Measurements from ENCODE around the gene KRTAP20-4. TPM values are rescaled to one million over a fixed set of nuclear protein-coding genes. Genes with fewer than 3 reads are reported as not detected.

The KRTAP20-4 gene
- total RNA-seq (not detected), polyA plus RNA-seq (not detected)

- Histone ChIP-seq H3K4me3 (ENCODE audit: low read length) (no peak within 1 kb of the TSS), H3K9me3 (ENCODE audit: low read length) (no peaks in the 10 kb centered on the region), H3K27me3 (ENCODE audit: insufficient read depth, low read length, poor library complexity, severe bottlenecking) (no peaks in the 10 kb centered on the region), H3K27ac (ENCODE audit: low read depth, low read length) (no peak within 1 kb of the TSS), H3K36me3 (ENCODE audit: insufficient read depth, low read length) (no peaks in the 10 kb centered on the region), H3K4me1 (ENCODE audit: insufficient read depth, low read length) (no peaks in the 10 kb centered on the region)
- Mint-ChIP-seq H3K27me3 (no peaks in the 10 kb centered on the region), H3K36me3 (no peaks in the 10 kb centered on the region), H3K4me1 (no peaks in the 10 kb centered on the region), H3K4me3 (no peak within 1 kb of the TSS), H3K27ac (no peak within 1 kb of the TSS), H3K9me3 (peaks cover 0 to 5% (median 0%) of the 10 kb centered on the region in 5 donors)
- ChIA-PET POLR2A (no interaction called here), CTCF (no interaction called here)
- DNase-seq, result no peak
Observed at GRCh38 chr21:30620522-30620921, at the start of gene KRTAP20-4. TSS of gene KRTAP20-4 (plus strand) at chr21:30620627.

- H3K9me3 ChIP-seq (ENCODE audit: low read length), result no peaks in the 10 kb centered on the region
- Mint-ChIP-seq H3K27me3 (no peaks in the 10 kb centered on the region), H3K4me3 (no peak overlapping the region), H3K27ac (no peak overlapping the region), H3K4me1 (no peaks in the 10 kb centered on the region), H3K9me3 (peaks cover 0 to 3% (median 2%) of the 10 kb centered on the region in 5 donors), H3K36me3 (no peaks in the 10 kb centered on the region)
- H3K27me3 ChIP-seq (ENCODE audit: insufficient read depth, low read length, poor library complexity, severe bottlenecking), result no peaks in the 10 kb centered on the region
- H3K4me1 ChIP-seq (ENCODE audit: insufficient read depth, low read length), result no peaks in the 10 kb centered on the region
- ChIA-PET CTCF (no interaction called here), POLR2A (no interaction called here)
- H3K36me3 ChIP-seq (ENCODE audit: insufficient read depth, low read length), result no peaks in the 10 kb centered on the region
- H3K27ac ChIP-seq (ENCODE audit: low read depth, low read length), result no peak overlapping the region
- H3K4me3 ChIP-seq (ENCODE audit: low read length), result no peak overlapping the region
- no peak for DNase-seq
Observed at GRCh38 chr21:30577766-30578165, 42.7 kb upstream of the KRTAP20-4 start.

- Mint-ChIP-seq H3K27ac (no peak overlapping the region), H3K9me3 (peaks cover 0 to 3% (median 0%) of the 10 kb centered on the region in 5 donors), H3K4me3 (no peak overlapping the region), H3K4me1 (no peaks in the 10 kb centered on the region), H3K27me3 (no peaks in the 10 kb centered on the region), H3K36me3 (no peaks in the 10 kb centered on the region)
- POLR2A ChIA-PET, result no interaction called here
- CTCF ChIA-PET, result no interaction called here
- Histone ChIP-seq H3K9me3 (ENCODE audit: low read length) (no peaks in the 10 kb centered on the region), H3K4me1 (ENCODE audit: insufficient read depth, low read length) (no peaks in the 10 kb centered on the region), H3K36me3 (ENCODE audit: insufficient read depth, low read length) (no peaks in the 10 kb centered on the region), H3K4me3 (ENCODE audit: low read length) (no peak overlapping the region), H3K27me3 (ENCODE audit: insufficient read depth, low read length, poor library complexity, severe bottlenecking) (no peaks in the 10 kb centered on the region), H3K27ac (ENCODE audit: low read depth, low read length) (no peak overlapping the region)
- no peak for DNase-seq
Observed at GRCh38 chr21:30579346-30579745, 41.1 kb upstream of the KRTAP20-4 start.

- H3K27ac Mint-ChIP-seq, result no peak overlapping the region
- no peak overlapping the region for H3K4me3 ChIP-seq (ENCODE audit: low read length)
- H3K27me3 ChIP-seq (ENCODE audit: insufficient read depth, low read length, poor library complexity, severe bottlenecking), result no peaks in the 10 kb centered on the region
- no peak for DNase-seq
- H3K4me1 ChIP-seq (ENCODE audit: insufficient read depth, low read length), result no peaks in the 10 kb centered on the region
- no peaks in the 10 kb centered on the region for H3K4me1 Mint-ChIP-seq
- no peaks in the 10 kb centered on the region for H3K36me3 ChIP-seq (ENCODE audit: insufficient read depth, low read length)
- POLR2A ChIA-PET, result no interaction called here
- H3K36me3 Mint-ChIP-seq, result no peaks in the 10 kb centered on the region
- H3K27me3 Mint-ChIP-seq, result no peaks in the 10 kb centered on the region
- no peak overlapping the region for H3K4me3 Mint-ChIP-seq
- H3K9me3 Mint-ChIP-seq, result peaks cover 0 to 3% (median 2%) of the 10 kb centered on the region in 5 donors
- CTCF ChIA-PET, result no interaction called here
- no peak overlapping the region for H3K27ac ChIP-seq (ENCODE audit: low read depth, low read length)
- H3K9me3 ChIP-seq (ENCODE audit: low read length), result no peaks in the 10 kb centered on the region
Observed at GRCh38 chr21:30580132-30580531, 40.3 kb upstream of the KRTAP20-4 start.

- no peak overlapping the region for H3K4me3 Mint-ChIP-seq
- POLR2A ChIA-PET, result no interaction called here
- no peaks in the 10 kb centered on the region for H3K36me3 ChIP-seq (ENCODE audit: insufficient read depth, low read length)
- no peaks in the 10 kb centered on the region for H3K9me3 ChIP-seq (ENCODE audit: low read length)
- H3K36me3 Mint-ChIP-seq, result no peaks in the 10 kb centered on the region
- no peak for DNase-seq
- H3K27me3 ChIP-seq (ENCODE audit: insufficient read depth, low read length, poor library complexity, severe bottlenecking), result no peaks in the 10 kb centered on the region
- CTCF ChIA-PET, result no interaction called here
- no peak overlapping the region for H3K27ac Mint-ChIP-seq
- no peaks in the 10 kb centered on the region for H3K4me1 ChIP-seq (ENCODE audit: insufficient read depth, low read length)
- no peak overlapping the region for H3K4me3 ChIP-seq (ENCODE audit: low read length)
- H3K27me3 Mint-ChIP-seq, result no peaks in the 10 kb centered on the region
- H3K27ac ChIP-seq (ENCODE audit: low read depth, low read length), result no peak overlapping the region
- peaks cover 0 to 2% (median 2%) of the 10 kb centered on the region in 5 donors for H3K9me3 Mint-ChIP-seq
- H3K4me1 Mint-ChIP-seq, result no peaks in the 10 kb centered on the region
Observed at GRCh38 chr21:30582870-30583269, 37.6 kb upstream of the KRTAP20-4 start.

GRCh38 chr21:30590297-30590696 is 30.1 kb upstream of the KRTAP20-4 start, which contains the start of gene KRTAP22-2:
TSS of gene KRTAP22-2 (minus strand) at chr21:30590397.
- H3K36me3 Mint-ChIP-seq, result no peaks in the 10 kb centered on the region
- Histone ChIP-seq H3K27me3 (ENCODE audit: insufficient read depth, low read length, poor library complexity, severe bottlenecking) (no peaks in the 10 kb centered on the region), H3K36me3 (ENCODE audit: insufficient read depth, low read length) (no peaks in the 10 kb centered on the region), H3K27ac (ENCODE audit: low read depth, low read length) (no peak within 1 kb of the TSS), H3K4me1 (ENCODE audit: insufficient read depth, low read length) (no peaks in the 10 kb centered on the region), H3K4me3 (ENCODE audit: low read length) (no peak within 1 kb of the TSS), H3K9me3 (ENCODE audit: low read length) (no peaks in the 10 kb centered on the region)
- no peaks in the 10 kb centered on the region for H3K4me1 Mint-ChIP-seq
- POLR2A ChIA-PET, result no interaction called here
- H3K4me3 Mint-ChIP-seq, result no peak within 1 kb of the TSS
- no peak within 1 kb of the TSS for H3K27ac Mint-ChIP-seq
- DNase-seq, result no peak
- CTCF ChIA-PET, result no interaction called here
- H3K27me3 Mint-ChIP-seq, result no peaks in the 10 kb centered on the region
- no peaks in the 10 kb centered on the region for H3K9me3 Mint-ChIP-seq

- DNase-seq, result no peak
- Histone ChIP-seq H3K4me1 (ENCODE audit: insufficient read depth, low read length) (no peaks in the 10 kb centered on the region), H3K9me3 (ENCODE audit: low read length) (no peaks in the 10 kb centered on the region), H3K4me3 (ENCODE audit: low read length) (no peak within 1 kb of the TSS), H3K36me3 (ENCODE audit: insufficient read depth, low read length) (no peaks in the 10 kb centered on the region), H3K27ac (ENCODE audit: low read depth, low read length) (no peak within 1 kb of the TSS), H3K27me3 (ENCODE audit: insufficient read depth, low read length, poor library complexity, severe bottlenecking) (no peaks in the 10 kb centered on the region)
- Mint-ChIP-seq H3K9me3 (peaks cover 0 to 3% (median 2%) of the 10 kb centered on the region in 5 donors), H3K4me1 (no peaks in the 10 kb centered on the region), H3K27me3 (no peaks in the 10 kb centered on the region), H3K4me3 (no peak within 1 kb of the TSS), H3K27ac (no peak within 1 kb of the TSS), H3K36me3 (no peaks in the 10 kb centered on the region)
- CTCF ChIA-PET, result no interaction called here
- POLR2A ChIA-PET, result no interaction called here
Observed at GRCh38 chr21:30592140-30592539, 28.3 kb upstream of the KRTAP20-4 start, which contains the start of gene KRTAP6-3. TSS of gene KRTAP6-3 (plus strand) at chr21:30592440. CDS start at chr21:30592446, 6 bp downstream.

- no peaks in the 10 kb centered on the region for H3K27me3 ChIP-seq (ENCODE audit: insufficient read depth, low read length, poor library complexity, severe bottlenecking)
- Mint-ChIP-seq H3K4me1 (no peaks in the 10 kb centered on the region), H3K27me3 (no peaks in the 10 kb centered on the region), H3K4me3 (no peak within 1 kb of the TSS), H3K36me3 (no peaks in the 10 kb centered on the region), H3K9me3 (peaks cover 3 to 16% (median 7%) of the 10 kb centered on the region in 5 donors), H3K27ac (no peak within 1 kb of the TSS)
- DNase-seq, result no peak
- CTCF ChIA-PET, result no interaction called here
- no peaks in the 10 kb centered on the region for H3K36me3 ChIP-seq (ENCODE audit: insufficient read depth, low read length)
- H3K27ac ChIP-seq (ENCODE audit: low read depth, low read length), result no peak within 1 kb of the TSS
- no peaks in the 10 kb centered on the region for H3K4me1 ChIP-seq (ENCODE audit: insufficient read depth, low read length)
- POLR2A ChIA-PET, result no interaction called here
- H3K9me3 ChIP-seq (ENCODE audit: low read length), result no peaks in the 10 kb centered on the region
- H3K4me3 ChIP-seq (ENCODE audit: low read length), result no peak within 1 kb of the TSS
Observed at GRCh38 chr21:30598802-30599201, 21.6 kb upstream of the KRTAP20-4 start, which contains the start of gene KRTAP6-2. TSS of gene KRTAP6-2 (minus strand) at chr21:30598902. CDS start at chr21:30598874, 28 bp downstream.

- Mint-ChIP-seq H3K27me3 (no peaks in the 10 kb centered on the region), H3K36me3 (no peaks in the 10 kb centered on the region), H3K4me3 (no peak within 1 kb of the TSS), H3K9me3 (peaks cover 3 to 16% (median 7%) of the 10 kb centered on the region in 5 donors), H3K27ac (no peak within 1 kb of the TSS), H3K4me1 (no peaks in the 10 kb centered on the region)
- CTCF ChIA-PET, result no interaction called here
- POLR2A ChIA-PET, result no interaction called here
- Histone ChIP-seq H3K4me1 (ENCODE audit: insufficient read depth, low read length) (no peaks in the 10 kb centered on the region), H3K4me3 (ENCODE audit: low read length) (no peak within 1 kb of the TSS), H3K27ac (ENCODE audit: low read depth, low read length) (no peak within 1 kb of the TSS), H3K36me3 (ENCODE audit: insufficient read depth, low read length) (no peaks in the 10 kb centered on the region), H3K27me3 (ENCODE audit: insufficient read depth, low read length, poor library complexity, severe bottlenecking) (no peaks in the 10 kb centered on the region), H3K9me3 (ENCODE audit: low read length) (no peaks in the 10 kb centered on the region)
- no peak for DNase-seq
Observed at GRCh38 chr21:30600787-30601186, 19.6 kb upstream of the KRTAP20-4 start, which contains the start of gene KRTAP22-1. TSS of gene KRTAP22-1 (plus strand) at chr21:30601087.

Measured in CD8-positive, alpha-beta memory T cell (primary cell).